GM12865 (cell line): ENCODE data around the gene MB21D2.

ENCODE experiments used
- DNase-seq: peaks from one replicate; pipeline ENCODE4 v3.0.0; 2010; ENCODE audit warnings: low read depth
- H3K4me3 ChIP-seq: 2 replicates; pipeline ENCODE4 v1.5.1; 2011; ENCODE audit warnings: mild to moderate bottlenecking, low read depth, low read length, control low read depth
- CTCF ChIP-seq: IDR thresholded peaks from 2 replicates; pipeline ENCODE4 v1.5.1; 2011; ENCODE audit warnings: low read length, control low read depth, low read depth, inconsistent platforms; ENCODE audit not compliant: insufficient read depth; ENCODE audit errors: missing control alignments

MB21D2 gene

GRCh38 chr3:192884777-192885773, 32.6 kb downstream of the MB21D2 start:
- DNase-seq: no peak
- TF ChIP-seq CTCF: no peak
- no peak overlapping the region for H3K4me3 ChIP-seq

GRCh38 chr3:192883512-192883911, 34.1 kb downstream of the MB21D2 start:
- TF ChIP-seq CTCF: no peak
- no peak for DNase-seq
- no peak overlapping the region for H3K4me3 ChIP-seq

GRCh38 chr3:192881159-192881786, 36.4 kb downstream of the MB21D2 start:
- no peak for TF ChIP-seq CTCF
- DNase-seq: no peak
- no peak overlapping the region for H3K4me3 ChIP-seq

- TF ChIP-seq CTCF: no peak
- no peak overlapping the region for H3K4me3 ChIP-seq
- no peak for DNase-seq
These were observed 37.3 kb downstream of the MB21D2 start for GRCh38 chr3:192880313-192880712.

GRCh38 chr3:192879346-192880031, 38.2 kb downstream of the MB21D2 start:
- no peak overlapping the region for H3K4me3 ChIP-seq
- TF ChIP-seq CTCF: no peak
- DNase-seq: no peak

GRCh38 chr3:192875971-192876565, 41.6 kb downstream of the MB21D2 start:
- no peak for TF ChIP-seq CTCF
- H3K4me3 ChIP-seq: no peak overlapping the region
- DNase-seq: no peak
